Stimulated activated CD8-positive, alpha-beta memory T cell treated with anti-CD3 and anti-CD28 coated beads, Interleukin-2, amount 100 ng/mL, for 48 hours (primary cell): ENCODE data around the gene RPL15.

ENCODE experiments used
- DNase-seq, 2 donors: peaks; one replicate each; pipeline ENCODE4 v3.0.0-alpha.2; 2020; ENCODE audit warnings: low read depth in 2 of 2

RPL15 gene

DNA sequence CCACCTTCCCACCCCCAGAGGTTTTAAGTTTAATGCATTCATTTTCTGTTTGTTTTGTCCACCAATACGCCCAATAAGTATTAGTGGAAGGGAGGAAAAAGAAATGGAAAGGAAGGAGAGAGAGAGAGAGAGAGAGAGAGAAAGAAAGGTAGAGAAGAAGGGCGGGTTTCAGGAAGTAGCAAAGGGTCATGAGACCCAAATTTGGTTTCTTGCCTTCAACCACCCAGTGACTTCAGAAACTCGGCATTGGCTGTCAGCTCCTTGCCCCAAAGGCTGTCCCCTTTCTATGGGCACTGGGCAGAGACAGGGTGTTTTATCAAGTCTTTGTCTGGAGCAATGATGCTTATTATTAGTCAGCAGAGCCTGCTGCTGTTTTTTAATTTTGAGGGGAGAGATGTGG, 14.7 kb downstream of the RPL15 start:
- DNase-seq: no peak

DNA sequence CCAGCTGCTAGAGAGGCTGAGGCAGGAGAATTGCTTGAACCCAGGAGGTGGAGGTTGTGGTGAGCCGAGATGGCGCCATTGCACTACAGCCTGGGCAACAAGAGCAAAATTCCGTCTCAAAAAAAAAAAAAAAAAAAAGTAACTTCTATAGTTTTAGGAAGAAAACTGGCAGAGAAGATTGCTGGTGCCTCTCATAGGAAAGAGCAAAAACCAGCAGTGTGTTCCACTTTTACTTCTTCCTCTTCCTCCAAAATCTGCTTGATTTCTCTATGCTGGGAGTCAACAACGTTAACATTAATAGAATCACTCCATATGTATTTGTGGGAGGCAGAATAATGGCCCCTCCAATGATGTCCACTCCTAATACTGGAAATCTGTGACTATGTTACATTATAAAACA, 15.6 kb downstream of the RPL15 start:
- DNase-seq: no peak

DNA sequence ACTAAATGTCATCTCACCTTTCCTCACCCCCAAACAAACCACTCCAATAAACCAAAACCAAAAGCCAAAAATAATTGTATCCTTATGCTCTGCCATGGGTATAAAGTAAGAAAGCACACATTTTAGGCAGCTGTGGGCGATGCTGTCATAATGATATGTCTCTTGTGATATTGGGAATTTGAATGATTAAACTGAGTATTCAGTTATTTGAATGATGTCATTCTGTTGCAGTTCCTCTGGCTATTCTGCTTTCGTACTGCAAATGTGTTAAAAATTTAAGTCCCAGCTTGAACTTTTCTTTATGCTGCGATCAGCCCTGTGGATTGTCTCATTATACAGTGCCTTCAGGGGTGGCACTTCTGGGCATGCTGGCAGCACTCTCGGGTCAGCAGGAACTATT, 17.3 kb downstream of the RPL15 start:
- DNase-seq: no peak

DNA sequence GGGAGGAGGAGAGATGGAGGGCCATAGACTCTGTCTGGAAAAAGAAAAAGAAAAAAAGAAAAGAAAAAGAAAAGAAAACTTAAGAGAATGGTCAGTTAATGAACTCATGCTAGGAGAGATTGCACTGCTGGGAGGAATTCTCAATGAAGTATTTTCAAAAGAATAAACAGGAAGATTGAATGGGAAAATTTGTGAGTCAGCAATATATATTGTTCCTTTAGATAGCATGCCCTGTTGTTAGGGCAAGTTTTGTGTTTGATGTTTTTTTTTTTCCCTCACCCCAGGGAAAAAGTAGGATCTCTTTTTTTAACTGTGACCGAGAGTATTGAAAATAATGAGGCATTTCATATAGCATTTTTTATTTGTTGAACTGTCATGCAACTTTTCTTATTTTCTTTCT, 20.4 kb downstream of the RPL15 start:
- no peak for DNase-seq

DNA sequence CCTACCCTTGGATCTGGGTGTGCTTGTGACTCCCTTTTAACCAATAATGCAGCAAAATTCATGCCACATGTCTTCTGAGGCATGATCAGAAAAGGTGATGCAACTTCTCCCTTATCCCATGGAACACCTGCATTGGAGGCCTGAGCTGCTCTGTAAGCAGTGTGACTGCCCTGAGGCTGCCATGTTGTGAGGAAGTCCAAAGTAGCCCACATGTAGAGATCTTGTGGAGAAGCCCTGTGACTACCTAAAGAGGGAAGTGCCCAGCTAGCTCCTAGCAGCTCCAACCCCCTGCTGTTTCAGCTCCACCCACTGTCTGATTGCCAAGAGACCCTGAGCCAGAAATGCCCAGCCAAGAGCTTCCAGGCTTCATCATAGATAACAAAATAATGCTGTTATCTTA, 21.8 kb downstream of the RPL15 start:
- DNase-seq: no peak

DNA sequence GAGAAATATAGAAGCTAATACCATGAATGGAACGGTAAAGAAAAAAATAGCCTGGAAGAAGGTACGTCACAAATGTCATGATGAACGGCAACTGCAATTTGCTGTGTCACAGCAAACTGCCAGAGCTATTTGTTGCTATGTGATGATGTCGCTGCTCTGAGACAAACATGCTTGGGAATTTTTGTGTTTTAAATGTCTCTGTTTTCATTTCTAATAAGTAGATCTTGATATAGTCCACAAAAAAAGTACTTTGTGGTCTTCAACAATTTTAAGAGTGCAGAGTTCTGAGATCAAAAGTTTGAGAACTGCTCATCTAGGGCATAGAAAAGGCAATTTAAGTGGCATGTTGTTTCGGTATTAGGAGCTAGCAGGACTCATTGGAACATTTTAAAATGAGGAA, 23.8 kb downstream of the RPL15 start:
- no peak for DNase-seq

DNA sequence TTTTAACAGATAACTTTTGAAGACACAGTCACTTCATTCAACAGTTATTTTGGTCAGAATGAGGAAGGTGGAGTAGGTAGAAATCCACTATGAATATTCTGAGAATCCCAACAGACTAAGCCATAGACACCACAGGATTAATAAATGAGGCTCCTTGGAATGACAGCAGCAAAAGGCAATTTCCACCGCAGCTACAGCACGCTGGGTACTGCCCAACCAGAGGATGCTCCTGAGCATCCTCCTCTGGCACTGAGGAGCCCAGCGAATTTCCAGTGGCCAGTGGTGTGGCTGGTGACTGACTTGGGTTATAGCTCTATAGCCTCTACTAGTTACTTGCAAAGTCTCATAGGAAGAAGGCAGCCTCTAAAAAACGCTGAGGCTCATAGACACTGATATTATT, 24.5 kb downstream of the RPL15 start:
- no peak for DNase-seq

DNA sequence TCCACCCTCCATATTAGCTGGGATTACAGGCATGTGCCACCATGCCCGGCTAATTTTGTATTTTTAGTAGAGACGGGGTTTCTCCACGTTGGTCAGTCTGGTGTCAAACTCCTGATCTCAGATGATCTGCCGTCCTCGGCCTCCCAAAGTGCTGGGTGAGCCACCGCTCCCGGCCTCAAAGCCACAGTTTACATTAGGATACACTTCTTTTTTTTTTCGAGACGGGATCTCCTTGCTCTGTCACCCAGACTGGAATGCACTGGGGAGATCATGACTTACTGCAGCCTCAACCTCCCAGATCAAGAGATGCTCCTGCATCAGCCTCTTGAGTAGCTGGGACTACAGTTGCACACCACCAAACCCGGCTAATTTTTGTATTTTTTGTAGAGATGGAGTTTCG, 25.6 kb downstream of the RPL15 start:
- DNase-seq: no peak

DNA sequence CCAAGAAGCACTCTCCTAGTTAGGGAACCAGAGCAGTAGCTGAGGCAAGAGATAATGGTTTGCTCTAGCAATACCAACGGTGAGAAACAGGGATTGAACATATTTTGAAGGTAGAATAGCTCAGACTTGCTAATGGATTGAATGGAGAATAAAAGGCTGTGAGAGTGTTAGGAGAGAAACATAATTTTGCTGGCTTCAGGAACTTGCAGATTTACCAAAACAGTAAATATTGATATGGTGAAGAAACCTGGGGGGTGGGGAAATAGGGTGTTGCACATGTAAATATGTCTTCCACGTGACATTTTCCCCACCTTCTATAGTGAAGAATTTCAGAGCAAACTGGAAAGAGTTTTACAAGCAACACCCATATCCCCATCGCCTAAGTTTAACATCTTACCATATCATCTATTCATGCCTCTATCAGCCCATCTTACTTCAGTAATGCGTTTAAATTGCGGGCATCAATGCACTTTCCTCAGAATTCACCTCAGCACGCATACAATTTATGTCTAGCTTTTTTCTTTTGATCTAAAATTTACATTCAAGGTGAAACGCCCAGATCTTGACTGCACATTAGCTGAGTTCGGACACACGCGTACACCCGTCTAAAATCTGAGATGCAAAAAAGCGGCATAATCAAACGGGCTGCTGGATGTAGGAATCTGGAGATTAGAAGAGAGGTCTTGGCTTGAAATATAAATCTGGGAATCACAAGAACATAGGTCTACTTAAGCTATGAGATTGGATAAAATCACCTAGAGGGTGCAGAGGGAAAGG, 27.3 kb downstream of the RPL15 start:
- DNase-seq: no peak

DNA sequence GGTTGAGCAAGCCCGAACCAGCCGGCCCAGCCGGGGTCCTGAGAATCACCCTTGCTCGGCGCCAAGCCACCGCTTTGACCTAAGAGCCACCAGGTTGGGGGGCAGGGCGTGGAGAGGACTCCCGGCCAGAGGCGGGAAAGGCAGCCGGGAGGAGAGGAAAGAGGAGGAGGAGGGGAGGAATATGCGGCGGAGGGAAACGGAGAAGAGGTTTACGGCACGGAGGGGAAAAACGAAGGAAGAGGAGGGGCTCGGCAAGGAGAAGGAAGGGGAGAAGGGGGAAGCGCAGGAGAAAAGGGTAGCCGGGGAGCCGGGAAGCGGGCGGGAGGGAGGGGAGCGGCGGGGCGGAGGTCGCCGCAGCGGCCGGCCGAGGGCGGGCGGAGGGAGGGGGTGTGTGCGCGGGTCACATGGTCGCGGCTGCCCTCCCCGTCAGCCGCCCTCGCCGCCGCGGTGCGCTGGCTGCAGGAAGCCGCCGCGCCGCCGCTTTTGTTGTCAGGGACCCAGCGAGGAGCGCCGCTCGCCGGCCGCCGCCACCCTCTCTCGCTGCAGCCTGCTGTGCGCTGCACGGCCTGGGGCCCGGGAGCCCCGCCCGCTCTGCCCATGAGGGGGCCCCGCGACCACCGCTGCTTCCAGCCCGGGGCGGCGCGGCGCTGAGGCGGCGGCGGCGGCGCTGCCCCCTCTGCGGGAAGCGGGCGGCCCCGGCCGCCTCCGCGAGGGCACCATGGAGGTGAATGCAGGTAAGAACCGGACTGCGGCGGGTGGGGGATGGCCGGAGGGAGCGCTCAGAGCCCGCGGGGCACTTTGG, 28.1 kb downstream of the RPL15 start, which contains the start of gene NR1D2:
Gene NR1D2, plus strand, starts transcription at position 426 of the 802 bp plus-strand sequence. Its CDS starts 293 bp downstream, at position 719.
- peak; percentile 63 to 72 for DNase-seq

DNA sequence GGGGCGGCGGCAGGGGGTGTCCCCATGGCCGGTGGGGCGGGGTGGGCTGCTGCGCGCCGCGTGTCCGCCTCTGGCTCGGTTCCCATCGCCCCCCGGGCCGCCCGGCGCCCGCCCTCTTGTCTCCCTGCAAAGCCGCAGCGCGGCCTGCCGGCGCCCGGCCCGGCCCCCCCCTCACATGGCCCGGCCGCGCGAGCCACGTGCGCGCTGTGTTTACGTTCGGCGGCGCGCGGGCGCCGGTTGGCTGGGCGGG, 28.7 kb downstream of the RPL15 start:
- no peak for DNase-seq

DNA sequence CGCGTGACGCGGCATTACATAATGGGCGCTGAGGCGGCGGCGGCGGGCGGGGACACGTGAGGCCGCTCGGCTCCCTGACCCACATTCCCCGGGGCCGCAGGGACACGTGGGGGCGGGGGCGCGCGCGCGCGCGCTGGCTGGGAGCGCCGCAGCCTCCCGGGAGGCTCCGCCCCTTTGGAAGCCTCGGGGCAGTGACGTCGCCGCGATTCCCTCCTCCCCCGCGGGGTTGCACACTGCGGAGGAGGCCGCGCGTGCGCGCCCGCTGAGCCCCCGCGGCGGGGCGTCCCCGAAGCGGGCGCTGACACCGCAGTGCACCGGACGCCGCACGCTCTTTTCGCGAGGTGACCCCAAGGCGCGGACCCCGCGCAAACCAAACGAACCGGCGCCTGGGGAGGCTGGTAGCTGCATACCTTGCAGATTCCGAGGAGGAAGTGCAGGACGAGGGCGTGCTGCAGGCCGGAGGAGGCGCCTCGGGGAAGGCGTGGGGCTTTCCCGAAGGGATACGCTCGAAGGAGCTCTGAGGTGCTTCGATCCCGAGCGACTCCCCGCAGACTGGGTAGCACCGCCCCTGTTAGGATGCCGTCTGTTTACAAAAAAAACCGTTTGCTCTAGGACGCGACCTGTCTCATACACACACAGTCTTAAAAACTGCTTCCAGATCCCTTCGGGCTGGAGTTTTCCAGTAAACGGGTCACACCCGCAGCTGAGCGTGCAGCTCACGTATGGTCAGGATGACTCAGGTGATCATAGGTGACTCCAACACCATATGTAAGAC, 29.2 kb downstream of the RPL15 start:
- DNase-seq: peak; percentile 93 to 95

DNA sequence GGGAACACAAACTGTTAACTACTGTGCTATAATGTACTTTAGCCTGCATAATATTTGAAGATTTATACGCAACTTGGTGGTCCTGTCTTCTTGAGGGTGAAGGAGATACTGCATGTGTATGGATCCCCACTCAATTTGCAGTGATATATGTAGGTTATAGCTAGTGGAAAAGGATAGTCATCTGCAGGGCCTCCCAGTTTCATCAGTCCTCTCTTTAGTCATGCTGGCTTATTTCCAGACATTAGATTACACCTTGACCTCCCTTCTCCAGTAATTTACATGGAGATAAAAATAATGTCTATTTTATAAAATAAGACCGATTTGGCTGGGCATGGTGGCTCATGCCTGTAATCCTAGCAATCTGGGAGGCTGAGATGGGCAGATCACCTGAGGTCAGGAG, 31.8 kb downstream of the RPL15 start:
- no peak for DNase-seq

DNA sequence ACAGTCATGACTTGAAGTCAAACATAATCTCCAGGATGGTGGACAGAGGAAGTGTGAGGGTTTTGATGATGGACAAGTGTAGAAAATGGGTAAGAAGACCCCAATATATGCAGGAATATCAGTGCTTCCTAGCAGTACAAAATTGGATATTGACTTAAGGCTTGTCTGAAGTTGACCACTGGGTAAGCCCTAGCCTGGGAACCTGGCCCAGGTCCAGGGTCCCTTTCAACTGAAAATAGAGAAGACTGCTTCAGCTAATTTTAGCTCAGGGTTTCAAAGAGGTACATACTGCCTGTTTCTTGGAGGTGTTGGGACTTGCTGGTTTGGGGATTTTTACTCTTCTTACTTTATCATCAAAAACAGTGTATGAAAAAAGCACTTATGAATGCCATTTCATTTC, 32.9 kb downstream of the RPL15 start:
- no peak for DNase-seq

DNA sequence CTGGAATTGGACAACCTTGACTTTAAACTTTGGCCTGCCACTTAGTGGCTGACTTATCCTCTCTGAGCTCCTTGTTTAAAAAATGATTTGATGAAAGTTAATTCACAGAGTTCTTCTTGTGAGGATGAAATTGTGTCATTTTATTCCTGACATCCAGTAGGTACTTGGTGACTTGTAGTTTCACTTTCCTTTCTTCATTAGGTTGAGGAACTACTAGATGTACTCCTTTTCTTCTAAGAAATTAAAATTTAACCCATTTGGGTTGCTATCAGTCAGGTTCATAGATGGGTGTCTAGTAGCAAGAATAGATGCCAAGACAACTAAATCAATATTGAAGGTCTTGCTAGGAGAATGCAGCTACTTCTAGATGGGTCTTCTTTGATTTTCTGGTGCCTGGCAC, 33.4 kb downstream of the RPL15 start:
- no peak for DNase-seq

DNA sequence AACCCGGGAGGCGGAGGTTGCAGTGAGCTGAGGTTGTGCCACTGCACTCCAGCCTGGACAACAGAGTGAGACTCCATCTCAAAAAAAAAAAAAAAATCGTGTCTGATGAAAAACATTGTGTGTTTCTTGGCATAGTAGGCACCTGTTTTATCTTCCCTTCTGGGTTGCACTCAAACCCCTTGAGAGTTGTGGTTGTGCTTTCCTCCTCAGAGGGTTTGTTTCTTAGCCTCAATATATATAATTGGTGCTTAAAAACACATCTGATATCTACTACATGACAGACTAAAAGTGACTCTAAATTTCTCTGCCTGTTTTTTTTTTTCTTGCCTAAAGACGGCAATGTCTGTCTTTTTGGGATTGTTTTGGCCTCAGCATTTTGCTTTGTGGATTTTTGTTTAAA, 35.7 kb downstream of the RPL15 start:
- DNase-seq: no peak

DNA sequence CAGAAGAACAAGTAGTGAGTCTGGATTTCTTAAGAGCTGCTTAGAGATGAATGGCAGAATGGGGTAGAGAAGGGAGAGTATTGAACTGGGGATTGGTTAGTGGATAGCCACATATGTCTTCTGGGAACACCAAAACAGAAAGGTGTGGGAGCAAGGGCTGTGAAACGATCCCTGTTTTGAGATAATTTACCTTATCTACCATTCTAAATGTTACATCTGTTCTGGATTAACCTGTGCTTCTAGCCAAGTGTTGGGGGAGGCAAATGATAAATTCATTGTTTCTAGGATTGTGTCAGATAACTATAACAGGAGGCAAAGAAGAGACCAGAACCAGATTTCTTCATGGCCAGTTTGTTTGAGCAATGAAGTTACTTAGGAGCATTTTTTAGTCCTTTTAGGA, 36.6 kb downstream of the RPL15 start:
- no peak for DNase-seq

DNA sequence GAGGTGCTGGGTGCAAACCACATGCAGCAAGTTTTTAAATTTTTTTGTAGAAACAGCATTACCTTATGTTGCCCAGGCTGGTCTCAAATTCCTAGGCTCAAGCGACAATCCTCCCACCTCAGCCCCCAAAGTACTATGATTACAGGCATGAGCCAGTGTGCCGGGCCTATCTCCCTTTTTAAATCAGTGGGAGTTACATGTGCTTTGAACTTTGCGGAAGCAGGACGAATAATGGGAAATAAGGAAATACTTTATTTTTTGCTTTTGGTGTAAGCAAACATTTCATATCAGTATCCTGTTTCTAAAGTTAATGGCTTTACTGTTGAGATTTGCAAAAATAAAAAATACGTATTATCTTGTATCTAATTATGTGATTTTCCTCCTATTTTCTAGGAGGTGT, 37.2 kb downstream of the RPL15 start:
- no peak for DNase-seq

DNA sequence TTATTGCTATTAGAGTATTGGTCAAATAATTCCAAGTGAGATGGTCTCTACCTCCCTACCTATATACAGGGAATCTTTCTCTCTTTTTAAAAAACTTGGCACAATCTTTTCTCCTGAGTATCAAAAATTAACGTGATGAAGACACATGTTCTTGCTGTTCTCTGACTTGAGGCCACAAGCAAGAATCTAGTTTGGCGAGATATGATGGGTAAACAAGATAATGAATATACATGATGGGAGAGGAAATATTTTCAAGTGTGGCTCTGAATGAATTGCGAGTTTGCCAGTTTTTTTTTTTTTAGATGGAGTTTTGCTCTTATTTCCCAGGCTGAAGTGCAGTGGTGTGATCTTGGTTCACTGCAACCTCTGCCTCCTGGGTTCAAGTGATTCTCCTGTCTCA, 39.8 kb downstream of the RPL15 start:
- DNase-seq: no peak

DNA sequence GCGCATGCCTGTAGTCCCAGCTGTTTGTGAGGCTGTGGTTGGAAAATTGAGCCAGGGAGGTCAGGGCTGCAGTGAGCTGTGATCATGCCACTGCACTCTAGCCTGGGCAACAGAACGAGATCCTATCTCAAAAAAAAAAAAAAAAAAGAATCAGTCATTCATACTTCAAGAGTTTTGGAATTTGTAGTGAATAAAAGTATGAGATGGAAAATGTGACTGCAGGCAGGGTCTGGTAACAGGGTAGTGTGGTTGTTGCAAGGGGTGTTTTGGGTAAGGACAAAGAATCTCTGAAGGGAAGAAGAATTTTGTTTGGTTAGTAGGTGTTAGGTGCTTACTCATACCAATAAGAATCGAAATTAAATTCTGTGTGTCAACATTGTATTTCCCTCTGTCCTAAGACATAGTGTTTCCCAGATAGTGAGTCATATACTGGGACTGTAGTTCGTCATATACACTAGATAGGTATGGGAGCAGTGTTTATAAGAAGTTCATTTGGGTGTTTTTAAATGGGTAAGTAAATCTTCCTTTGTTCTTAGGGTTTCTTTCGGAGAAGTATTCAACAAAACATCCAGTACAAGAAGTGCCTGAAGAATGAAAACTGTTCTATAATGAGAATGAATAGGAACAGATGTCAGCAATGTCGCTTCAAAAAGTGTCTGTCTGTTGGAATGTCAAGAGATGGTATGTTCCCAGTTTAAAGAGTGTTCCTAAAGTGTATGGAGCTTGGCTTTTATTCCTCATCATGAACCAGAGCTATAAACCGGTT, 42.4 kb downstream of the RPL15 start:
- no peak for DNase-seq

DNA sequence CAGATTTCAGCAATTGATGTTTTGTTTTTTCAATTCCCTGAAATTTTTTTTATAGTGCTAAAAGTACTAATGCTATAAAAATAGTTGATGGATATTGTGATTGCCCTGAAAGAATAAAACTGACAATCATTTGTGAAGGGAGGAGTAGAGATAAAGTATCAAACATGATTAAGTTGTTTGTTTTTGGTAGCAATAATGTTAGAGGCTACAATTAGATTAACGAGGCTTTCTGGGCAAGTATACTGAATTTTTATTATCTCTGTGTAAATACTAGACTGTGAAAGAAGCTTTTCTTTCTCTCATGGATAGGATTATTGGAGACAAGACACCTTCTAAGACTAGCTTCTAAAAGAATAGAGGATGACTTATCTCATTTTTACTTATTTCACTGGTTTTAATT, 43.7 kb downstream of the RPL15 start:
- DNase-seq: no peak

DNA sequence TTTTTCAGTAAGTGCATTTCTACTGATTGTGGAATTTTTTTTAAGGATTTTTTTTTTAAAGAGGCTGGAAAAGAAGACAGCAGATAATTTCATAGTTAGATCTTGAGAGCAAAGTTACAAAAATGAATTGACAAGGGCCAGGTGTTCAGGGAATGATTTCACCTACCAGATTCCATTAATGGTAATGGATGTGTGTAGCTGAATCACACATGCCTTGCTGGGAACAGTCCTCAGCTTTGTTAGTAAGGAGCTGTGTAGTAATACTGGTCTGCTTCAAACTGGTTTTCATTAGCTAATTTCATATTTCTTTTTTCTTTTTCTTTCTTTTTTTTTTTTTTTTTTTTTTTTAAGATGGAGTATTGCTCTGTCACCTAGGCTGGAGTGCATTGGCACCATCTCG, 44.1 kb downstream of the RPL15 start:
- no peak for DNase-seq
